Right atrium auricular region (tissue), 2 donors: ENCODE results near the gene COL9A3. TPM values are rescaled to one million over a fixed set of nuclear protein-coding genes. Genes with fewer than 3 reads are reported as not detected.

Experiments used
- DNase-seq: peaks from one replicate; pipeline ENCODE4 v3.0.0-alpha.2; 2019; ENCODE audit warnings: low spot score
- H3K27ac ChIP-seq, 2 donors: fragments of 200-600 bp; sonication (generic); 1 replicate in 1 of 2; 2 replicates in 1 of 2; pipeline ENCODE4 v1.5.1; 2016 to 2019
- H3K27me3 ChIP-seq, 2 donors: fragments of 200-600 bp; sonication (generic); one replicate each; pipeline versions ENCODE4 v1.5.1 to v1.6.0; 2017 to 2019
- H3K36me3 ChIP-seq: fragments of 200-600 bp; sonication (generic); one replicate; pipeline ENCODE4 v1.5.1; 2016
- H3K4me1 ChIP-seq, 2 donors: fragments of 200-600 bp; sonication (generic); one replicate each; pipeline versions ENCODE4 v1.5.1 to v1.6.0; 2017 to 2019
- H3K4me3 ChIP-seq, 2 donors: fragments of 200-600 bp; sonication (generic); 1 replicate in 1 of 2; 2 replicates in 1 of 2; pipeline ENCODE4 v1.5.1; 2017 to 2019; ENCODE audit warnings: mild to moderate bottlenecking in 1 of 2, moderate library complexity in 1 of 2
- H3K9me3 ChIP-seq, 2 donors: fragments of 200-600 bp; sonication (generic); one replicate each; pipeline ENCODE4 v1.5.1; 2019
- total RNA-seq, 2 donors: library from RNA; depleted of rRNA; stranded (reverse); fragments of >200 nt; gene quantifications; one replicate each; pipeline ENCODE4 v1.1.0, GENCODE V29; 2016
- TF ChIP-seq, protein P1 (sequence below), 2 donors: fragments of 200-600 bp; sonication (generic); IDR thresholded peaks; one replicate each; pipeline ENCODE4 v1.5.1; 2019; ENCODE audit warnings: antibody characterized with exemption in 2 of 2

The COL9A3 gene
- total RNA-seq, 2 donors from 2014 or later, result 4.2 to 5.7 TPM

DNA sequence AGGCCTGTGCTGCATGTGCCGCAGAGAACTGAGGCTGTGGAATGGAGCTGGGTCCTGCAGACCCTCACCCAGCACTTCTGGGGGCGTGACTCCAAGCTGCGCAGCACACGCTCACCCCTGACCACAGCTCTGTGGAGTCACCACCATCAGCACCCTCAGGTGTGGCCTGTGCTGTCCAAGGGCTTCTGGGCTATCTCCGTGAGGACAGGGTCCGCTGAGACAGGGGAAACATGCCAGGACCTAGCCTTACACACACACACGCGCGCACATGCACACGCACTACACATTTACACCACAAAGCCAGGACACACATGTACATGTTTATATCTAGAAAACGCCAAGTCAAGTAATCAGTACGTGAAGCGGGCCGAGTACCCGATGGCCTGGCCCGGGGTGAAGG, 71.6 kb downstream of the COL9A3 start:
- no peak overlapping the region for H3K4me3 ChIP-seq
- H3K36me3 ChIP-seq, result peaks cover 55% of the 10 kb centered on the region
- no peak overlapping the region for H3K27ac ChIP-seq
- TF ChIP-seq, protein P1, sequence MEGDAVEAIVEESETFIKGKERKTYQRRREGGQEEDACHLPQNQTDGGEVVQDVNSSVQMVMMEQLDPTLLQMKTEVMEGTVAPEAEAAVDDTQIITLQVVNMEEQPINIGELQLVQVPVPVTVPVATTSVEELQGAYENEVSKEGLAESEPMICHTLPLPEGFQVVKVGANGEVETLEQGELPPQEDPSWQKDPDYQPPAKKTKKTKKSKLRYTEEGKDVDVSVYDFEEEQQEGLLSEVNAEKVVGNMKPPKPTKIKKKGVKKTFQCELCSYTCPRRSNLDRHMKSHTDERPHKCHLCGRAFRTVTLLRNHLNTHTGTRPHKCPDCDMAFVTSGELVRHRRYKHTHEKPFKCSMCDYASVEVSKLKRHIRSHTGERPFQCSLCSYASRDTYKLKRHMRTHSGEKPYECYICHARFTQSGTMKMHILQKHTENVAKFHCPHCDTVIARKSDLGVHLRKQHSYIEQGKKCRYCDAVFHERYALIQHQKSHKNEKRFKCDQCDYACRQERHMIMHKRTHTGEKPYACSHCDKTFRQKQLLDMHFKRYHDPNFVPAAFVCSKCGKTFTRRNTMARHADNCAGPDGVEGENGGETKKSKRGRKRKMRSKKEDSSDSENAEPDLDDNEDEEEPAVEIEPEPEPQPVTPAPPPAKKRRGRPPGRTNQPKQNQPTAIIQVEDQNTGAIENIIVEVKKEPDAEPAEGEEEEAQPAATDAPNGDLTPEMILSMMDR (IDR thresholded peaks at IDR 0.05), result no peak
- no peaks in the 10 kb centered on the region for H3K27me3 ChIP-seq
- H3K4me1 ChIP-seq, result peaks cover 0 to 11% of the 10 kb centered on the region in 2 donors
- no peaks in the 10 kb centered on the region for H3K9me3 ChIP-seq
- no peak for DNase-seq

DNA sequence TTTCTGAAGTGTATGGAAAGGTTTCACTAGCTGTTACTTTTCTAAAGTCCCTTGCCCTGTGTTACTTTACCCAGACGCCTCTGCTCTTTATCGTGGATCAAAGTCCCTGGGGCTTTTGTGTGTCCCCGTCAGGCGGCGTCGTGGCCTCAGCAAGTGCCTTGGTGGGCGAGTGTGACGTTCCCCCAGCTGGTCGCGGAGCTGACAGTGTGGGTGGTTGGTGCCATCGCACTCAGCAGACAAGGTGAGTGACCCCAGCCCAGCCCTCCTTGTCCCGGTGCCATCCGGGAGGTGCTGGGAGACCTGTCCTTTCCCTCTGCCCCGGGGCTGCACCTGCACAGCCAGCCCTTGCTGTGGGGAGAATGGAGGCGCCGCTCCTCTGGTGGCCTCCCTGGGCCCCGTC, 72.1 kb downstream of the COL9A3 start:
- Histone ChIP-seq H3K27ac (no peak overlapping the region), H3K4me1 (peaks cover 0 to 11% of the 10 kb centered on the region in 2 donors), H3K27me3 (no peaks in the 10 kb centered on the region), H3K36me3 (peaks cover 60% of the 10 kb centered on the region), H3K9me3 (no peaks in the 10 kb centered on the region), H3K4me3 (no peak overlapping the region)
- DNase-seq, result no peak
- TF ChIP-seq, protein P1 (IDR thresholded peaks at IDR 0.05), result no peak

DNA sequence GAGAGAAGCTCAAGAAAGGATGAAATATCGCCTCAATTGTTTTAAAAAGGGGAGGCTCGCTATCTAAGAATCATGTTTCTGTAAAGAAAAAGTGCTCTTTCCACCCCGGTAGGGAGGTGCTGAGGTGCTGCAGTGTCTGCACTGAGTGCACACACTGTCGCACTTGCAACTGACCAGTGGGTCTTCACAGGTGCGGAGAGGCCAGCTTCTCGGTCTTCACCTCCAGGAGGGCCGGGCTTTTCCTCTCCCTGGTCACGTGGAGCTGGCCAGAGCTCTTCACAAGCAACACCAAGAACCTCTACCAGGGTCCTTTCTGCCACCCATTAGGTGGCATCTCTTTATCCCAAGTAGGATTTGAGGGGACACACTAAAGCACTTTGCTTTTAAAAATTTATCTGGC, 72.6 kb downstream of the COL9A3 start:
- H3K27ac ChIP-seq, result no peak overlapping the region
- H3K27me3 ChIP-seq, result no peaks in the 10 kb centered on the region
- H3K4me1 ChIP-seq, result peaks cover 0 to 11% of the 10 kb centered on the region in 2 donors
- no peak overlapping the region for H3K4me3 ChIP-seq
- no peak for DNase-seq
- TF ChIP-seq, protein P1 (IDR thresholded peaks at IDR 0.05), result no peak
- H3K9me3 ChIP-seq, result no peaks in the 10 kb centered on the region
- H3K36me3 ChIP-seq, result peaks cover 65% of the 10 kb centered on the region

DNA sequence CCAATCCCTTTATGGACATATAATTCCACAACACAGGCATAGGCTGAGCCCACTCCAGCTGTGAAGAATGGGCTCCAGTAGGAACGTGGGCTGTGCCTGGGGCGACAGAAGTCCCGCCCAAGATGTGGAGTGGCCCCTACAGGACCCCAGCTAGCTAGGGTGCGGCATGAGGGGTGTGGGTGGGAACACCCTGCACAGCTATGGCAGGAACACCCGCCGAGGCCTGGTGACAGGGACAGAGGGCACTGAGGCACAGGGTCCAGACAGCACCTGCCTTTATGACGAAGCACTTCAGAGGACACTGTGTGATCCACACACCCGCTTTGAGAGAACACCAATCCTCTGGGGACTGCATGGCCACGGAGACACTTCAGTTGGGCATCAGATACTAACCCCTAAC, 73.0 kb downstream of the COL9A3 start:
- DNase-seq, result no peak

DNA sequence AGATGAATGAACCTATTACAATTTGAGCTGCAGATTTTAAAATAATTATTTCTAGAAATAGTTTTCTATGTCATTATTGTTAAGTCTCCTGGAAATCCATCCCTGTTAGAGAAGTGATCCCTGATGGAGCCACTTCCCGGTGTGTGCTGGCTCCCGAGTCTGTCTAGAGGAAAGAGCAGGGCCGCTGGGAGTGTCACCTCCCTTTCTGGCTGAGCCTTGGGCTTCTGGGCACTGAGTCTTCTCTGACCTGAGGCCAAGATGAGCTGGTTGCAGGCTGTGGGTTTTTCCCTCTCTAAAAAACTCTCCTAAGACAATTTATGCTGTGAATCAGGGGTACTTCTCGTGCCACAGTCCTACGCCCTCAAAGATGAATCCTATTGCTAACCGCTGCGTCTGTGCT, 73.6 kb downstream of the COL9A3 start:
- H3K36me3 ChIP-seq, result peaks cover 70% of the 10 kb centered on the region

More for the DNA sequence above, 73.0 kb downstream of the COL9A3 start:
- peaks cover 70% of the 10 kb centered on the region for H3K36me3 ChIP-seq
- no peak overlapping the region for H3K4me3 ChIP-seq
- no peaks in the 10 kb centered on the region for H3K27me3 ChIP-seq
- TF ChIP-seq, protein P1 (IDR thresholded peaks at IDR 0.05), result no peak
- no peak overlapping the region for H3K27ac ChIP-seq
- peaks cover 0 to 11% of the 10 kb centered on the region in 2 donors for H3K4me1 ChIP-seq
- H3K9me3 ChIP-seq, result no peaks in the 10 kb centered on the region

More for the DNA sequence above, 73.6 kb downstream of the COL9A3 start:
- Histone ChIP-seq H3K4me1 (peaks cover 0 to 11% of the 10 kb centered on the region in 2 donors), H3K4me3 (no peak overlapping the region), H3K27ac (no peak overlapping the region), H3K27me3 (no peaks in the 10 kb centered on the region), H3K9me3 (no peaks in the 10 kb centered on the region)
- TF ChIP-seq, protein P1 (IDR thresholded peaks at IDR 0.05), result no peak
- DNase-seq, result no peak

Other genes starting within 250 kb of the COL9A3 start
- 10 to 100 TPM; 13.4 to 19.8 TPM for gene SLCO4A1, start 174.5 kb upstream of the COL9A3 start, total RNA-seq
- gene NTSR1, start 108.2 kb upstream of the COL9A3 start, total RNA-seq, result under 1 TPM in 1 of 2 donors, not detected in 1; 0.43 TPM
- 10 to 100 TPM in 1 of 2 donors, 1 to 10 TPM in 1; 8.4 to 11.1 TPM for gene MRGBP, start 20.6 kb upstream of the COL9A3 start, total RNA-seq
- 10 to 100 TPM; 17.3 to 31.2 TPM for gene OGFR, start 12.2 kb upstream of the COL9A3 start, total RNA-seq
- 1 to 10 TPM; 4.8 to 6.4 TPM for gene TCFL5, start 44.8 kb downstream of the COL9A3 start, total RNA-seq
- 10 to 100 TPM; 34.7 to 37.5 TPM for gene DIDO1, start 109.5 kb downstream of the COL9A3 start, total RNA-seq
- 10 to 100 TPM; 16.8 to 18.7 TPM for gene GID8, start 121.1 kb downstream of the COL9A3 start, total RNA-seq
- 1 to 10 TPM; 1.3 to 1.8 TPM for gene SLC17A9, start 135.7 kb downstream of the COL9A3 start, total RNA-seq
- not detected for gene BHLHE23, start 189.9 kb downstream of the COL9A3 start, total RNA-seq